Muscle layer of colon (tissue), 2 donors: ENCODE data around the gene S100B.

Experiments used
- H3K27ac ChIP-seq: one replicate; pipeline ENCODE4 v1.7.0; 2013; ENCODE audit warnings: low read depth, mild to moderate bottlenecking, low read length, moderate library complexity
- H3K27me3 ChIP-seq, 2 donors: one replicate each; pipeline ENCODE4 v1.7.0; 2013; ENCODE audit warnings: low read length in 2 of 2, mild to moderate bottlenecking in 2 of 2; ENCODE audit not compliant: insufficient read depth in 2 of 2, control insufficient read depth in 1 of 2
- H3K36me3 ChIP-seq: one replicate; pipeline ENCODE4 v1.7.0; 2013; ENCODE audit warnings: mild to moderate bottlenecking, low read length; ENCODE audit not compliant: insufficient read depth
- H3K4me1 ChIP-seq: one replicate; pipeline ENCODE4 v1.7.0; 2013; ENCODE audit warnings: mild to moderate bottlenecking, low read length; ENCODE audit not compliant: insufficient read depth
- H3K4me3 ChIP-seq, 2 donors: one replicate each; pipeline ENCODE4 v1.7.0; 2013; ENCODE audit warnings: low read length in 2 of 2, low read depth in 1 of 2, mild to moderate bottlenecking in 1 of 2, moderate library complexity in 1 of 2
- H3K9ac ChIP-seq: one replicate; pipeline ENCODE4 v1.7.0; 2013; ENCODE audit warnings: low read length
- H3K9me3 ChIP-seq: one replicate; pipeline ENCODE4 v1.7.0; 2013; ENCODE audit warnings: mild to moderate bottlenecking, low read length
- donor health status: abdominal sarcoma.
- donor health status: Adenocarcinoma of cecum.

S100B gene

GRCh38 chr21:46626536-46626935 lies 21.7 kb upstream of the S100B start:
- H3K27ac ChIP-seq, result no peak overlapping the region
- no peaks in the 10 kb centered on the region for H3K36me3 ChIP-seq
- H3K27me3 ChIP-seq, result no peaks in the 10 kb centered on the region
- H3K9me3 ChIP-seq, result peaks cover 6% of the 10 kb centered on the region
- H3K4me3 ChIP-seq, result no peak overlapping the region
- peaks cover 4% of the 10 kb centered on the region for H3K4me1 ChIP-seq
- no peak overlapping the region for H3K9ac ChIP-seq

- H3K36me3 ChIP-seq, result no peaks in the 10 kb centered on the region
- no peak overlapping the region for H3K4me3 ChIP-seq
- no peak overlapping the region for H3K9ac ChIP-seq
- H3K9me3 ChIP-seq, result peaks cover 6% of the 10 kb centered on the region
- no peaks in the 10 kb centered on the region for H3K27me3 ChIP-seq
- peaks cover 11% of the 10 kb centered on the region for H3K4me1 ChIP-seq
- no peak overlapping the region for H3K27ac ChIP-seq
Measured at GRCh38 chr21:46625759-46626158, 20.9 kb upstream of the S100B start.

- H3K27ac ChIP-seq, result no peak overlapping the region
- no peaks in the 10 kb centered on the region for H3K36me3 ChIP-seq
- H3K9ac ChIP-seq, result no peak overlapping the region
- peaks cover 12% of the 10 kb centered on the region for H3K4me1 ChIP-seq
- H3K4me3 ChIP-seq, result no peak overlapping the region
- no peaks in the 10 kb centered on the region for H3K27me3 ChIP-seq
- H3K9me3 ChIP-seq, result peaks cover 6% of the 10 kb centered on the region
Measured at GRCh38 chr21:46624050-46624449, 19.2 kb upstream of the S100B start.

- no peak overlapping the region for H3K9ac ChIP-seq
- H3K27ac ChIP-seq, result no peak overlapping the region
Measured at GRCh38 chr21:46622226-46622625, 17.3 kb upstream of the S100B start.

GRCh38 chr21:46621457-46622182 lies 16.7 kb upstream of the S100B start:
- no peak overlapping the region for H3K4me3 ChIP-seq
- no peak overlapping the region for H3K27ac ChIP-seq
- H3K9ac ChIP-seq, result no peak overlapping the region
- H3K36me3 ChIP-seq, result no peaks in the 10 kb centered on the region
- peaks cover 6% of the 10 kb centered on the region for H3K9me3 ChIP-seq
- peaks cover 12% of the 10 kb centered on the region for H3K4me1 ChIP-seq
- no peaks in the 10 kb centered on the region for H3K27me3 ChIP-seq

More at GRCh38 chr21:46622226-46622625, 17.3 kb upstream of the S100B start:
- H3K36me3 ChIP-seq, result no peaks in the 10 kb centered on the region
- H3K9me3 ChIP-seq, result peaks cover 6% of the 10 kb centered on the region
- H3K27me3 ChIP-seq, result no peaks in the 10 kb centered on the region
- peaks cover 12% of the 10 kb centered on the region for H3K4me1 ChIP-seq
- H3K4me3 ChIP-seq, result no peak overlapping the region

- H3K27ac ChIP-seq, result no peak overlapping the region
- H3K9ac ChIP-seq, result no peak overlapping the region
- no peak overlapping the region for H3K4me3 ChIP-seq
- H3K4me1 ChIP-seq, result peaks cover 12% of the 10 kb centered on the region
- H3K9me3 ChIP-seq, result peaks cover 1% of the 10 kb centered on the region
- H3K27me3 ChIP-seq, result no peaks in the 10 kb centered on the region
- no peaks in the 10 kb centered on the region for H3K36me3 ChIP-seq
Measured at GRCh38 chr21:46620846-46621245, 16.0 kb upstream of the S100B start.

GRCh38 chr21:46619846-46620245 lies 15.0 kb upstream of the S100B start:
- Histone ChIP-seq H3K27me3 (no peaks in the 10 kb centered on the region), H3K4me1 (peaks cover 12% of the 10 kb centered on the region), H3K36me3 (no peaks in the 10 kb centered on the region), H3K4me3 (no peak overlapping the region), H3K27ac (no peak overlapping the region), H3K9ac (no peak overlapping the region), H3K9me3 (no peaks in the 10 kb centered on the region)

GRCh38 chr21:46618738-46619379 lies 14.0 kb upstream of the S100B start:
- no peaks in the 10 kb centered on the region for H3K27me3 ChIP-seq
- no peak overlapping the region for H3K4me3 ChIP-seq
- H3K9ac ChIP-seq, result no peak overlapping the region
- H3K27ac ChIP-seq, result no peak overlapping the region
- no peaks in the 10 kb centered on the region for H3K36me3 ChIP-seq
- no peaks in the 10 kb centered on the region for H3K9me3 ChIP-seq
- peaks cover 12% of the 10 kb centered on the region for H3K4me1 ChIP-seq

GRCh38 chr21:46617267-46618051 lies 12.6 kb upstream of the S100B start:
- Histone ChIP-seq H3K9me3 (no peaks in the 10 kb centered on the region), H3K4me1 (peaks cover 12% of the 10 kb centered on the region), H3K9ac (no peak overlapping the region), H3K36me3 (no peaks in the 10 kb centered on the region), H3K4me3 (no peak overlapping the region), H3K27me3 (no peaks in the 10 kb centered on the region), H3K27ac (no peak overlapping the region)

GRCh38 chr21:46616656-46617055 lies 11.8 kb upstream of the S100B start:
- Histone ChIP-seq H3K4me1 (peaks cover 10% of the 10 kb centered on the region), H3K36me3 (no peaks in the 10 kb centered on the region), H3K27me3 (no peaks in the 10 kb centered on the region), H3K9me3 (no peaks in the 10 kb centered on the region), H3K9ac (no peak overlapping the region), H3K4me3 (no peak overlapping the region), H3K27ac (no peak overlapping the region)

- no peak overlapping the region for H3K4me3 ChIP-seq
- no peaks in the 10 kb centered on the region for H3K27me3 ChIP-seq
- no peak overlapping the region for H3K27ac ChIP-seq
- peaks cover 3% of the 10 kb centered on the region for H3K4me1 ChIP-seq
- H3K9me3 ChIP-seq, result no peaks in the 10 kb centered on the region
- H3K36me3 ChIP-seq, result no peaks in the 10 kb centered on the region
- H3K9ac ChIP-seq, result no peak overlapping the region
Measured at GRCh38 chr21:46616050-46616449, 11.2 kb upstream of the S100B start.
